ENCODE measurements around the gene ZMAT5.

- no peak for TF ChIP-seq CTCF (optimal IDR thresholded peaks at IDR 0.05 in 1 of 3, IDR thresholded peaks at IDR 0.05 in 1 of 3, conservative IDR thresholded peaks at IDR 0.05 in 1 of 3; ENCODE audit: extremely low read depth in 1 of 3, insufficient read depth in 2 of 3, low read length in 3 of 3)
- no peak for TF ChIP-seq EZH2 (IDR thresholded peaks at IDR 0.05; ENCODE audit: low read length)
These were observed 34.3 kb upstream of the ZMAT5 start for GRCh38 chr22:29801153-29801552.
